CD4-positive, alpha-beta T cell treated with Interleukin-10 for 1 hour (primary cell): ENCODE results near the gene IGF2R.

Source experiments
- DNase-seq: peaks from one replicate; pipeline ENCODE4 v3.0.0-alpha.2; 2020

IGF2R gene

GRCh38 chr6:160142115-160142715 is 173.3 kb downstream of the IGF2R start:
- DNase-seq, result no peak

- no peak for DNase-seq
These were observed 177.7 kb downstream of the IGF2R start for GRCh38 chr6:160146454-160147145.

DNA sequence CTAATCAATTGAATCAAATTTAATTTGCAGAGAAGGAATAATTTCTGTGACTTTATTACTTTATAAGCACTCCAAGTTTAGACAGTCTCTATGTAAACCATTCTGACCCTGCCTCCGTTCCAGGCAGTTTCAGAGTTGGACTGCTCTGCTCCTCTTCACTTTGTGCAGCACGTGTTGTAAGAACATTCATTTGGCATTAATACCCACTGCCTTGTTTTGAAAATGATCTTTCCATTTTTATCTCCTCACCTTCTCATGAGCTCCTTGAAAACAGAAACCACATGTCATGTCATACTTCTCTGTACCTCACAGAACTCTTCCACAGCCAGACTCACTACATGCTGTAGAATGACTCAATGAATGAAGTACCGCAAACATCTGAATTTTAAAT is 178.3 kb downstream of the IGF2R start:
- DNase-seq, result no peak

GRCh38 chr6:160154471-160154870 is 185.6 kb downstream of the IGF2R start:
- DNase-seq, result no peak

DNA sequence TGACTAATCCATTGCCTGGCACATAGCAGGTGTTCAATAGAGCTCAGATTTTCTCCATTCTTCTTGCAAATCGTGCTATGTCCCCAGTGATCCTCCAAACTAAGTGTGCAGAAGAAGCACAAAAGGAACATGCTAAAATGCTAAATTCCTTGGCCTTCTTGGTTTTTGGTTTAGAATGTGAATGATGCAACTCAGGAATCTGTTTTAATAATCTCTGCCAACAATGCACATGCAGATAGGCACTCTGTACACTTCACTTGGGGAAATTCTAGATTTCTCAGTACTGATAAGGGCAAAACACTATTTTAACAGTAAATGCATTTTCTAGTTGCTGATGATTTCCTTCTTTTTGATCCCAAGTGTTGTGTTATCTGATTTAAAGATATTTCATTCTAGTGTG is 188.0 kb downstream of the IGF2R start:
- DNase-seq, result no peak

- no peak for DNase-seq
These were observed 191.6 kb downstream of the IGF2R start for GRCh38 chr6:160160450-160160849.
